GM12864 (cell line): ENCODE results near the gene TFCP2.

Experiments used
- DNase-seq: peaks from one replicate; pipeline ENCODE4 v3.0.0-alpha.2; 2011; ENCODE audit warnings: low read depth
- H3K4me3 ChIP-seq: 2 replicates; pipeline ENCODE4 v1.5.1; 2011; ENCODE audit warnings: mild to moderate bottlenecking, low read depth, low read length, control low read depth
- TF ChIP-seq, protein P1 (sequence below): IDR thresholded peaks from 2 replicates; pipeline ENCODE4 v1.5.1; 2011; ENCODE audit warnings: low read depth, mild to moderate bottlenecking, moderate library complexity, low read length, control low read depth, inconsistent platforms; ENCODE audit errors: missing control alignments

Gene TFCP2

DNA sequence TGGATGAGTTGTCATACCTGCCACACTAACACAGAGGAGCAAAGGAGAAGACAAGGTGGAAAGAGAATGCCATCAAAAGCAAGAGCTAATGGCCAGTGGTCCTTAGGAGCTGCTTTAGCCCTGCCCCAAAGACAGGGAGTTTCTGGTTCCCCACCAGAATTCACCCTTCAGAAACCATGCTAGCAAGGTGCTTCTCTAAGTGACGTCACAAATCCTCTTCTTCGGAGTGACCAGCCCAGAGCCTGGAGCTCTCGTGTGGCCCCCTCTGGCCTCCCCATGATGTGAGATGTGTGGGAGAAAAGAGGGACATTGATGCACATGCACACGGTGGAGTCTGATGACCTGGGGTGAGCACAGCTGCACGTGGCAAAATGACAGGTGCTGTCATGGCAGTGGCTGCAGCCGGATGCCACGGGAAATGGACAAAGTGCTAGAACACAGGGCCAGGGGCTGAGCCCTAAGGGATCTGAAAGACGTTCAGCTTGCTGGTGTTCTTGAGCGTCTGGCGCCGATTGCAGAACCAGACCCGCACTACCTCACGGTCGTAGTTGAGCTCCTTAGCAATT lies 16.9 kb upstream of the TFCP2 start:
- no peak overlapping the region for H3K4me3 ChIP-seq
- TF ChIP-seq, protein P1, sequence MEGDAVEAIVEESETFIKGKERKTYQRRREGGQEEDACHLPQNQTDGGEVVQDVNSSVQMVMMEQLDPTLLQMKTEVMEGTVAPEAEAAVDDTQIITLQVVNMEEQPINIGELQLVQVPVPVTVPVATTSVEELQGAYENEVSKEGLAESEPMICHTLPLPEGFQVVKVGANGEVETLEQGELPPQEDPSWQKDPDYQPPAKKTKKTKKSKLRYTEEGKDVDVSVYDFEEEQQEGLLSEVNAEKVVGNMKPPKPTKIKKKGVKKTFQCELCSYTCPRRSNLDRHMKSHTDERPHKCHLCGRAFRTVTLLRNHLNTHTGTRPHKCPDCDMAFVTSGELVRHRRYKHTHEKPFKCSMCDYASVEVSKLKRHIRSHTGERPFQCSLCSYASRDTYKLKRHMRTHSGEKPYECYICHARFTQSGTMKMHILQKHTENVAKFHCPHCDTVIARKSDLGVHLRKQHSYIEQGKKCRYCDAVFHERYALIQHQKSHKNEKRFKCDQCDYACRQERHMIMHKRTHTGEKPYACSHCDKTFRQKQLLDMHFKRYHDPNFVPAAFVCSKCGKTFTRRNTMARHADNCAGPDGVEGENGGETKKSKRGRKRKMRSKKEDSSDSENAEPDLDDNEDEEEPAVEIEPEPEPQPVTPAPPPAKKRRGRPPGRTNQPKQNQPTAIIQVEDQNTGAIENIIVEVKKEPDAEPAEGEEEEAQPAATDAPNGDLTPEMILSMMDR: no peak
- DNase-seq: no peak

DNA sequence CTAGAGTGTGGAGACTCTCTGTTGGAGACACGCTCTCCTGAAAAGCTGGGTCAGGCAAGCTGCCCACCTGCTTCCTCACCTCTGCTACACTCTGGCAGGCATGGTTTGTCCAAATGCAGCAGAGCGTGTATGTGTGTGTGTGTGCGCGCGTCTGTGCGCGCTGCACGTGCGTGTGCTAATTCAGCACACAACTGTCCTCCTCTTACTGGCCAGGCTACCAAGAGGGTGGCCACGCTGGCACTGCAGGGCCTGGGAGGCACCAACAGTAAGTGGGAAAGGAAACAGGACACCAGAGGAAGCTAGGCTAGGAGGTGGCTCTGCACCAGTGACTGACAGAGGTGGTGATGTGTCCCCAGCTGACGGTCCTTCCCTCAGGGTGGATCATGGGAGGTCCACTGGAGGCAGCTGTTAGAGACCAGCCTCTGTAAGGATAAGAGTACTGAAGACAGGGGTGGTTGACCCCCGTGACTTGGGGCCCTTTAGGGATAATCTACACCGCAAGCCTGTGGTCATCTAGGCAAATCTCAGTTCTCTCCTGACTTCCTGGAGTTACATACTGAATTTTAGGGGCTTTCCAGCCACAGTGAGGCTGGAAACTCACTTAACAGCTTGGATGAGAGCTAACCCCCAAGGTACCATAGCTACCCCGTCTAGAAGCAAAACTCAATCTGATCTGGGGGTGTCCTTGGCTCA lies 15.6 kb upstream of the TFCP2 start:
- DNase-seq: peak; percentile 55
- H3K4me3 ChIP-seq: peak overlapping the region; percentile 37
- TF ChIP-seq, protein P1: no peak

DNA sequence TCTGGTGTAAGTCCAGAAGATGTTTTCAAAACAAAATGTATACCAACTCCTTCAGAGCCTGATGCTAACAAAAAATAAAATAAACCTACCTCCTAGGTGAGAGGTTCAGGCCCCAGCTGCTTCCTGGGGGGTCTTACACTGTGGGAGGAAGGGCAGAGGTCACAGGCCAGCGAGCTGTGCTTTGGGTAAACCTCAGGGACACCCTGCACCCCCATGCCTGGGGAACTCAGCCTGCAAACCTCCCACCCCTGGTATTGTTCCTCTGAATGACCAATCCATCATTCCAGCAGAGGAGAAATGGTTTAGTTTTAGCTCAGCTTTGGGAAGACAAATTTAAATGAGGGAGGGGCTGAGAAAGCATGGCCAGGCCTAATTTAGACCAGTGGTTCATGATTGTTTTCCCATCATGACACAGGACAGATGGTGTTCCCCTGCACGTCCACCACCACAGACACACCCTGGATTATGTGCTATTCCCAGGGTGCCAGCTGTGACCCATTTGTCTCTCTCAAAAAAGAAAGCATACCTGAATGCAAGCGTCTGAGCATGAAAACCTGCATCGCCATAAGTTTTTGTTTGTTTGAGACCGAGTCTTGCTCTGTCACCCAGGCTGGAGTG lies 14.5 kb upstream of the TFCP2 start:
- TF ChIP-seq, protein P1: no peak
- H3K4me3 ChIP-seq: no peak overlapping the region
- DNase-seq: no peak

DNA sequence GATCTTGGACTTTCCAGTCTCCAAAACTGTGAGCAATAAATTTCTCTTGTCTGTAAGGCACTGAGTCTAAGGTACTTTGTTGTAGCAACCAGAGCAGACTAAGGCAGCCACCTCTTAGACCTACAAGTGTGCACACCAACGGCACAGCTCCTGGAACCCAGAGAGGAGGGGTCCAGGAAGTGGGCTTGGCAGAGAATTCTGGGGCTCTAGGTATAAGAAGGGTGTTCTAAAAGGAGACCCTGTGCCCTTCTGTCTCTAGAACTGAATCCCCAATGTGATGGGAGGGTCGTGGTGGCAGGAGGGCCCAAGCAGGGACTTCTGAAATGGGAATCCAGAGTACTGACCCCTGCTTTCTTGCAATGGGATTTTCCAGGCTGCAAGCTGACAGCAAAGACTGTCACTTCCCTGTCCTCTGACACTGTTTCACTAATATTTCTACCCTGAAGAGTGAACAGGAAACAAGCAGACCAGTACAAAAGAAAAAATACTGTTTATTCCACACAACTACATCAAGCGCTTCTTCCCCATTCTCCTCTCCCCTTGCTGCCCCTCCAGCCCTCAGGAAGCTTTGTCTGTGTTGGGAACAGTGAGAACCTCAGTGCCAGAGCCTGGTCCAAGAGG lies 13.6 kb upstream of the TFCP2 start:
- no peak for DNase-seq

DNA sequence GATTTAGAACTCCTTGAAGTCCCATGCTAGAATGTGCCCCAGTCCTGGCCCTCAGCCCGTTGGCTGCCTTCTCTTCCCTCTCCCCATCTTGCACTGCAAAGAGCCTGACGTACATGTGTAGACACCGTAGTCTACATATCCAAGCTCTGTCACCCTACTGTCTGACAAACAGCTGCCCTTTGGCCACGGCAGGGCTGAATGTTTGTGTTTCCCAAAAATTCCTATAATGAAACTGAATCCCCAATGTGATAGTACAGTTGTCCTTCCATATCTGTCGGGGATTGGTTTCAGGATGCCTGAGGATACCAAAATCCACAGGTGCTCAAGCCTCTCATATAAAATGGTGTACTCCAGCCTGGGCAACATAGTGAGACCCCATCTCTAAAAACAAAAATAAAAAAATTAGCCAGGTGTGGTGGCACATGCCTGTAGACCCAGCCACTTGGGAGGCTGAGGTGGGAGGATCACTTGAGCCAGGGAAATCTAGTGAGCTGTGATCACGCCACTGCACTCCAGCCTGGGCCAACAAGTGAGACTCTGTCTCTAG lies 12.3 kb upstream of the TFCP2 start:
- no peak for DNase-seq
- H3K4me3 ChIP-seq: no peak overlapping the region
- TF ChIP-seq, protein P1: no peak

More for the DNA sequence above, 13.6 kb upstream of the TFCP2 start:
- TF ChIP-seq, protein P1: no peak
- no peak overlapping the region for H3K4me3 ChIP-seq

DNA sequence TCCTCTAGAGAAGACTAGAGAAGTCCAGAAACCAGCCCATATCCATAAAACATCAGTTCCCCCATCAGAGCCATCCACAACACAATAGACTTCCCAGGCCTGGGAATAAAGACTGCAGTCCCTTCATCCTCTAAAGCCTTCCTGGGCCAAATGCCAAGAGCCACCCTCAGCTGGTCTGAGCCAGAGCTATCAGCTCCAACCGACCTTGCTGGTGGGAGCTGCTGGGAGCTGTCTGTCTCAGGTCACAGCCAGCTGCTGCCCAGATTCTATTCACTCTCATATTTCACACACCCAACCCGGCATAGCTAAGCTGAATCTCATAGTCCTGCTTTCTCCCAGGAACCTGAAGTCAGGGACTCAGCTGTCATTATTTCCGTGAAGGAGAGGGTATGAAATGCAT lies 10.9 kb upstream of the TFCP2 start:
- H3K4me3 ChIP-seq: no peak overlapping the region
- TF ChIP-seq, protein P1: no peak
- no peak for DNase-seq
